ENCODE data around the gene CDH23.

The CDH23 gene

GRCh38 chr10:71525721-71526120, 129.0 kb downstream of the CDH23 start:
- Histone ChIP-seq H3K4me1 (ENCODE audit: control insufficient read depth in 5 of 5, insufficient read depth in 5 of 5, low read length in 5 of 5) (peaks cover 0 to 8% (median 0%) of the 10 kb centered on the region in 5 donors), H3K27me3 (ENCODE audit: control insufficient read depth in 5 of 5, insufficient read depth in 4 of 5, low read length in 5 of 5) (no peaks in the 10 kb centered on the region), H3K9me3 (ENCODE audit: control insufficient read depth in 5 of 5, low read length in 5 of 5) (no peaks in the 10 kb centered on the region), H3K36me3 (ENCODE audit: control insufficient read depth in 5 of 5, insufficient read depth in 5 of 5, low read length in 5 of 5) (peaks cover 0 to 3% (median 0%) of the 10 kb centered on the region in 5 donors), H3K27ac (ENCODE audit: low read depth, low read length) (no peak overlapping the region), H3K4me3 (ENCODE audit: low read depth in 1 of 5, low read length in 5 of 5) (no peak overlapping the region), H3K9ac (ENCODE audit: low read length in 5 of 5) (peak overlapping the region in 1 of 5 donors; percentile 2)

- Histone ChIP-seq H3K4me1 (ENCODE audit: control insufficient read depth in 5 of 5, insufficient read depth in 5 of 5, low read length in 5 of 5) (peaks cover 0 to 8% (median 0%) of the 10 kb centered on the region in 5 donors), H3K9me3 (ENCODE audit: control insufficient read depth in 5 of 5, low read length in 5 of 5) (no peaks in the 10 kb centered on the region), H3K36me3 (ENCODE audit: control insufficient read depth in 5 of 5, insufficient read depth in 5 of 5, low read length in 5 of 5) (peaks cover 0 to 3% (median 0%) of the 10 kb centered on the region in 5 donors), H3K27me3 (ENCODE audit: control insufficient read depth in 5 of 5, insufficient read depth in 4 of 5, low read length in 5 of 5) (no peaks in the 10 kb centered on the region), H3K9ac (ENCODE audit: low read length in 5 of 5) (no peak overlapping the region), H3K4me3 (ENCODE audit: low read depth in 1 of 5, low read length in 5 of 5) (no peak overlapping the region), H3K27ac (ENCODE audit: low read depth, low read length) (no peak overlapping the region)
Observed at GRCh38 chr10:71526653-71527052, 129.9 kb downstream of the CDH23 start.

DNA sequence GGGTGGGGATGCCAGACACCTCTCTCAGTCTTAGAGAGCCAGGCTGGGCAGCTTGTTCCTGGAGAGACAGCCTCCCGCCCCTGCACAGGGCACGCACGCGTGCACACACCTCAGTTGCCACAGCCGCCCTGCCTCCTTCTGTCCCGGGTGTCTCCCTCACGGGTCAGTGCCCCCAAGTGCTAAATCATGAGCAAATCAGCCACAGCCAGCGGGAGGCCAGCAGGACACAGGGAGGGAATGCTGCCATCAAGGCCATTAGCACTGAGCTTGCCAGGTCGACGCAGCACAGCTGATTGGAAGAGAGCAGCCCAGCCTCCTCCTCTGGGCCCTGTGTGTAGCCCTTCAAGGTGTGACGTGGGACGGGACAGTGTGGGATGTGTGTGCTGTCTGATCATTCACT, 130.4 kb downstream of the CDH23 start:
- no peak overlapping the region for H3K27ac ChIP-seq (ENCODE audit: low read depth, low read length)
- H3K4me3 ChIP-seq (ENCODE audit: low read depth in 1 of 5, low read length in 5 of 5) = no peak overlapping the region
- peaks cover 0 to 8% (median 0%) of the 10 kb centered on the region in 5 donors for H3K4me1 ChIP-seq (ENCODE audit: control insufficient read depth in 5 of 5, insufficient read depth in 5 of 5, low read length in 5 of 5)
- H3K9ac ChIP-seq (ENCODE audit: low read length in 5 of 5) = no peak overlapping the region
- no peaks in the 10 kb centered on the region for H3K9me3 ChIP-seq (ENCODE audit: control insufficient read depth in 5 of 5, low read length in 5 of 5)
- H3K36me3 ChIP-seq (ENCODE audit: control insufficient read depth in 5 of 5, insufficient read depth in 5 of 5, low read length in 5 of 5) = peaks cover 0 to 3% (median 0%) of the 10 kb centered on the region in 5 donors
- no peaks in the 10 kb centered on the region for H3K27me3 ChIP-seq (ENCODE audit: control insufficient read depth in 5 of 5, insufficient read depth in 4 of 5, low read length in 5 of 5)

DNA sequence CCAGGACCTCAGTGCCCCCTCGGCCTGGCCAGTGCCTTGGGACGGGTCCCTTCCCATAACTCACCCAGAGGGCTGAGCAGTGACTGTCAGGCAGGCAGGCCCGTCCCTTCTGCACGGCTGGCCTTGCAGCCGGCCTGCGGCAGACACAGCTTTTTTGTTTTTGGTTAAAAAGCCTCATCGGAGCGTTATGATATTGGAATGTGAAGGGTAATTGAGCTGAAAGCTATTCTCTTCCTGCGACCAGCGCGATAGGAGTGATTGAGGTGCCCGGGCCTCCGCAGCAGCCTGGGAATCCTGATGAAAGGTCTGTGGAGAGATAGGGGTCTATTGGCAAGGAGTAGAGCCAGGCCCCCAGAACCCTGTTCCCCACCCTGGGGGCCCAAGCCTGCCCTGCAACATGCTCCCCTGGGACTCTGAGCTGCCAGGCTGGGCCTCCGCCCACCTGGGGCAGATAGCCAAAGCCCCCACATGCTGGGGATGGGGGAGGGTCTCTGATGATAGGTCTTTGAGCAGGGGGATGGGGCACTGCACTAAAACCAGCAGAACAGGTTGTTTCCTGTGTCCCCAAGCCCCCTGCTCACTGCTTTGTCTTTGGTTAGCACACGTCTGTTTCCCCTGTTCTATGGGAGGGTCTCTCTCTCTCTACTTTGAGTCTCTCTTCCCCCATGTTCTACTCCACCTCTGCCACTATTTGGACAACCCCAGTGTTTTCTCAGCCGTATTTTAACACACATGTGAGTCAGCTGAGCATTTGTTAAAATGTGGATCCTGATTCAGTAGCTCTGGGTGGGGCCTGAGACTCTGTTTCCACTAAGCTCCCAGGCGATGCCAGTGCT, 131.9 kb downstream of the CDH23 start:
- Histone ChIP-seq H3K36me3 (ENCODE audit: control insufficient read depth in 5 of 5, insufficient read depth in 5 of 5, low read length in 5 of 5) (peaks cover 0 to 3% (median 0%) of the 10 kb centered on the region in 5 donors), H3K4me1 (ENCODE audit: control insufficient read depth in 5 of 5, insufficient read depth in 5 of 5, low read length in 5 of 5) (peaks cover 0 to 8% (median 0%) of the 10 kb centered on the region in 5 donors), H3K4me3 (ENCODE audit: low read depth in 1 of 5, low read length in 5 of 5) (no peak overlapping the region), H3K9me3 (ENCODE audit: control insufficient read depth in 5 of 5, low read length in 5 of 5) (no peaks in the 10 kb centered on the region), H3K27ac (ENCODE audit: low read depth, low read length) (no peak overlapping the region), H3K27me3 (ENCODE audit: control insufficient read depth in 5 of 5, insufficient read depth in 4 of 5, low read length in 5 of 5) (no peaks in the 10 kb centered on the region), H3K9ac (ENCODE audit: low read length in 5 of 5) (no peak overlapping the region)

- H3K27me3 ChIP-seq (ENCODE audit: control insufficient read depth in 5 of 5, insufficient read depth in 4 of 5, low read length in 5 of 5) = no peaks in the 10 kb centered on the region
- H3K27ac ChIP-seq (ENCODE audit: low read depth, low read length) = no peak overlapping the region
- H3K4me3 ChIP-seq (ENCODE audit: low read depth in 1 of 5, low read length in 5 of 5) = no peak overlapping the region
- peaks cover 0 to 3% (median 0%) of the 10 kb centered on the region in 5 donors for H3K36me3 ChIP-seq (ENCODE audit: control insufficient read depth in 5 of 5, insufficient read depth in 5 of 5, low read length in 5 of 5)
- no peak overlapping the region for H3K9ac ChIP-seq (ENCODE audit: low read length in 5 of 5)
- H3K4me1 ChIP-seq (ENCODE audit: control insufficient read depth in 5 of 5, insufficient read depth in 5 of 5, low read length in 5 of 5) = peaks cover 0 to 8% (median 0%) of the 10 kb centered on the region in 5 donors
- H3K9me3 ChIP-seq (ENCODE audit: control insufficient read depth in 5 of 5, low read length in 5 of 5) = no peaks in the 10 kb centered on the region
Observed at GRCh38 chr10:71529207-71529827, 132.6 kb downstream of the CDH23 start.

GRCh38 chr10:71530781-71531180, 134.1 kb downstream of the CDH23 start:
- no peaks in the 10 kb centered on the region for H3K27me3 ChIP-seq (ENCODE audit: control insufficient read depth in 5 of 5, insufficient read depth in 4 of 5, low read length in 5 of 5)
- H3K9ac ChIP-seq (ENCODE audit: low read length in 5 of 5) = no peak overlapping the region
- no peaks in the 10 kb centered on the region for H3K9me3 ChIP-seq (ENCODE audit: control insufficient read depth in 5 of 5, low read length in 5 of 5)
- H3K36me3 ChIP-seq (ENCODE audit: control insufficient read depth in 5 of 5, insufficient read depth in 5 of 5, low read length in 5 of 5) = peaks cover 0 to 3% (median 0%) of the 10 kb centered on the region in 5 donors
- no peak overlapping the region for H3K4me3 ChIP-seq (ENCODE audit: low read depth in 1 of 5, low read length in 5 of 5)
- H3K27ac ChIP-seq (ENCODE audit: low read depth, low read length) = no peak overlapping the region
- H3K4me1 ChIP-seq (ENCODE audit: control insufficient read depth in 5 of 5, insufficient read depth in 5 of 5, low read length in 5 of 5) = peaks cover 0 to 8% (median 0%) of the 10 kb centered on the region in 5 donors

DNA sequence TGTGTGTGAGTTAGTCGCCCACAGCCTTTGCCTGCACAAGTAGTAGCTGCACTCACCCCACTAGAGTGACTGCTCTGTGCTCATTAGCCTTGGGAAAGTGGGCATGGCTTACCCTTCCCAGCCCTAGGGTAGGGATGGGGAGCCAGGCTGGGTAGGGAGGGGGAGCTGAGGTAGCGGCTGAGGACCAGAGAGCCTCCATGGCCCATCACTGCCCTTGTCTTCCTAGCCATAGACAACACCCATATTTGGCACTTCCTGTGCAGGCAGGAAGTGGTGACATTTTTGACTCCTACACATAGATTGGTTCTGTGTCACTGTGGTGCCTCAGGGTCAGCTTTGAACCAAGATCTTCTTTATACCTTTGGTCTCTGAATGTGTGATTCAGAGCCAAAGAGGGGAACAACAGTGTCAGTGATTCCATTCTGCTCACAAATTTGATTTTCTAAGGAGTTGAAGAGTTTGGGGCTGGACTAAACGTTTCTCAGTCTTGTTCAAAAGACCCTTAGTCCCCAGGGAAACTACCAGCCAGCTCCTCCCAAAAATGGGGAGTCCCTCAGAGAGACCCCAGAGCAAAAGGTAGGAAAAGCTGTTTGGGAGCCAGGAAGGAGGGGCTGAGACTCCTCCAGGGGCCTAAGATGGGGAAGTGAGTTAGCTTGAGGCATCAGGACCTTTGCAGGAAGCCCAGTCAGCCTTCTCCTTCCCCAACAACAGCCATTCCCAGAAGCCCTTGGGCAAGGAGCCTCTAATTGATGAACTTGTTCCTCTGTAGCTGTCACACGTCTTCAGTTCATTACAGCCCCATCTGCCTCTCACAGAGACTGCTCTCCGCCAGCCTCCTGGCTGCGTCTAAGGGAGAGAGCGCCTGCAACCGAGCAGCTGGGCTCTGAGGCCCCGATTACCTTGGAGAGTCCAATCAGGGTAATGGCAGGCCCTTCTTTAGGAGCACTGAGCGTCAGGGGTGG, 135.0 kb downstream of the CDH23 start:
- Histone ChIP-seq H3K4me3 (ENCODE audit: low read depth in 1 of 5, low read length in 5 of 5) (no peak overlapping the region), H3K9me3 (ENCODE audit: control insufficient read depth in 5 of 5, low read length in 5 of 5) (no peaks in the 10 kb centered on the region), H3K4me1 (ENCODE audit: control insufficient read depth in 5 of 5, insufficient read depth in 5 of 5, low read length in 5 of 5) (peaks cover 0 to 8% (median 0%) of the 10 kb centered on the region in 5 donors), H3K27me3 (ENCODE audit: control insufficient read depth in 5 of 5, insufficient read depth in 4 of 5, low read length in 5 of 5) (no peaks in the 10 kb centered on the region), H3K27ac (ENCODE audit: low read depth, low read length) (no peak overlapping the region), H3K9ac (ENCODE audit: low read length in 5 of 5) (no peak overlapping the region), H3K36me3 (ENCODE audit: control insufficient read depth in 5 of 5, insufficient read depth in 5 of 5, low read length in 5 of 5) (peaks cover 0 to 3% (median 0%) of the 10 kb centered on the region in 5 donors)

GRCh38 chr10:71532878-71533277, 136.2 kb downstream of the CDH23 start:
- no peaks in the 10 kb centered on the region for H3K9me3 ChIP-seq (ENCODE audit: control insufficient read depth in 5 of 5, low read length in 5 of 5)
- H3K4me3 ChIP-seq (ENCODE audit: low read depth in 1 of 5, low read length in 5 of 5) = no peak overlapping the region
- no peak overlapping the region for H3K9ac ChIP-seq (ENCODE audit: low read length in 5 of 5)
- H3K36me3 ChIP-seq (ENCODE audit: control insufficient read depth in 5 of 5, insufficient read depth in 5 of 5, low read length in 5 of 5) = peaks cover 0 to 3% (median 0%) of the 10 kb centered on the region in 5 donors
- no peak overlapping the region for H3K27ac ChIP-seq (ENCODE audit: low read depth, low read length)
- H3K4me1 ChIP-seq (ENCODE audit: control insufficient read depth in 5 of 5, insufficient read depth in 5 of 5, low read length in 5 of 5) = peaks cover 0 to 8% (median 0%) of the 10 kb centered on the region in 5 donors
- H3K27me3 ChIP-seq (ENCODE audit: control insufficient read depth in 5 of 5, insufficient read depth in 4 of 5, low read length in 5 of 5) = no peaks in the 10 kb centered on the region

DNA sequence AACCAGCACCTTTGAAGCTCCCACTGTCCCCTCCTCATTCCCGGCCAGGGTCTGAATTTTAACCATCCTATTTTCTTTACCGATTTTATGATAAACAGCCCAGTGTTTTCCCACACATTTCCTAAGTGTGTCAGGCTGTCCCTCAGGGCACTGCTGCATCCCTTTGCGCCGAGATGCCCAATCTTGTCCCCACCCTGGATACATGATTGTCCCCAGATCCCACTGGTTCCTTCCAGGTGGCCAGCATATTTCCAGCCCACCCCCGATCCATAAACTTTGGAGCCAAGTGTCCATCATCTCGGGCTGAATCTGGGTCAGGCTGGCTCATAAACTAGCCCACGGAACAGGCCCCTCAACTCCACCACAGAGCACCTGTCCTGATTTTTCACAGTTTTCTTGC, 137.2 kb downstream of the CDH23 start:
- Histone ChIP-seq H3K4me3 (ENCODE audit: low read depth in 1 of 5, low read length in 5 of 5) (no peak overlapping the region), H3K27ac (ENCODE audit: low read depth, low read length) (no peak overlapping the region), H3K4me1 (ENCODE audit: control insufficient read depth in 5 of 5, insufficient read depth in 5 of 5, low read length in 5 of 5) (peaks cover 0 to 4% (median 0%) of the 10 kb centered on the region in 5 donors), H3K9ac (ENCODE audit: low read length in 5 of 5) (no peak overlapping the region), H3K36me3 (ENCODE audit: control insufficient read depth in 5 of 5, insufficient read depth in 5 of 5, low read length in 5 of 5) (peaks cover 0 to 3% (median 0%) of the 10 kb centered on the region in 5 donors), H3K9me3 (ENCODE audit: control insufficient read depth in 5 of 5, low read length in 5 of 5) (no peaks in the 10 kb centered on the region), H3K27me3 (ENCODE audit: control insufficient read depth in 5 of 5, insufficient read depth in 4 of 5, low read length in 5 of 5) (no peaks in the 10 kb centered on the region)

Data from subcutaneous abdominal adipose tissue (tissue), 5 donors.